HEK293 (cell line): ENCODE results near the gene ANO7.
A peak's percentile ranks its signal among the peaks of the same experiment; 100 is the strongest.

Experiments
- CTCF ChIA-PET: fragments of 350-600 bp; formaldehyde crosslinking; extraction: SDS; loops from one replicate; lab custom pipeline; 2021; ENCODE audit warnings: antibody characterized with exemption; lab: Yijun Ruan, JAX
- POLR2A ChIA-PET: fragments of 300-600 bp; formaldehyde crosslinking; extraction: SDS; loops from one replicate; lab custom pipeline; 2020; ENCODE audit warnings: antibody characterized with exemption, inconsistent platforms; lab: Yijun Ruan, JAX
- H3K27ac ChIP-seq: fragments of 200-500 bp; sonication (Bioruptor generic); 2 replicates; pipeline ENCODE4 v1.5.1; 2014; ENCODE audit warnings: low read depth, low read length, control low read depth, inconsistent platforms; ENCODE audit errors: extremely low read depth
- H3K36me3 ChIP-seq, 2 experiments: fragments of 200-500 bp in 1 of 2; sonication (Bioruptor generic) in 1 of 2; 1 replicate in 1 of 2; 2 replicates in 1 of 2; pipeline ENCODE4 v1.5.1; 2014 to 2017; ENCODE audit warnings: inconsistent platforms in 2 of 2, low read length in 2 of 2; ENCODE audit not compliant: control insufficient read depth in 2 of 2, insufficient read depth in 1 of 2
- H3K4me1 ChIP-seq: fragments of 200-500 bp; sonication (Bioruptor generic); 2 replicates; pipeline ENCODE4 v1.5.1; 2014; ENCODE audit warnings: mild to moderate bottlenecking, low read length, inconsistent platforms; ENCODE audit not compliant: control insufficient read depth, insufficient read depth
- H3K4me3 ChIP-seq: 2 replicates; pipeline ENCODE4 v1.5.1; 2011; ENCODE audit warnings: low read depth, mild to moderate bottlenecking, control low read depth, low read length, moderate library complexity
- H3K9me3 ChIP-seq: fragments of 200-500 bp; sonication (Bioruptor generic); 2 replicates; pipeline ENCODE4 v1.5.1; 2014; ENCODE audit warnings: low read depth, low read length, inconsistent platforms; ENCODE audit not compliant: control insufficient read depth, insufficient read depth
- EGR2 ChIP-seq: fragments of 450-650 bp; formaldehyde crosslinking; IDR thresholded peaks from 2 replicates; pipeline ENCODE4 v1.5.1; 2016; ENCODE audit warnings: low read depth, missing biosample characterization, missing genetic modification characterization
- GLIS1 ChIP-seq: fragments of 450-650 bp; formaldehyde crosslinking; IDR thresholded peaks from 2 replicates; pipeline ENCODE4 v1.5.1; 2016; ENCODE audit warnings: missing biosample characterization, missing genetic modification characterization
- MEIS1 ChIP-seq: sonication (generic); formaldehyde crosslinking; IDR thresholded peaks from 2 replicates; pipeline ENCODE4 v1.8.1; 2022; ENCODE audit warnings: missing genetic modification reagents, mild to moderate bottlenecking, borderline replicate concordance
- ZFHX2 ChIP-seq: fragments of 450-650 bp; formaldehyde crosslinking; conservative IDR thresholded peaks from 2 replicates; pipeline ENCODE4 v1.5.1; 2016; ENCODE audit warnings: missing biosample characterization, missing genetic modification characterization
- ZNF292 ChIP-seq: fragments of 450-650 bp; formaldehyde crosslinking; IDR thresholded peaks from 2 replicates; pipeline ENCODE4 v1.5.1; 2016; ENCODE audit warnings: low read depth, missing biosample characterization, missing genetic modification characterization, borderline replicate concordance
- ZNF544 ChIP-seq: fragments of 450-650 bp; formaldehyde crosslinking; IDR thresholded peaks from 2 replicates; pipeline ENCODE4 v1.5.0; 2017; ENCODE audit warnings: missing biosample characterization, missing genetic modification characterization
- ZNF768 ChIP-seq: fragments of 450-650 bp; formaldehyde crosslinking; IDR thresholded peaks from 2 replicates; pipeline ENCODE4 v1.5.1; 2018; ENCODE audit warnings: missing biosample characterization, mild to moderate bottlenecking, missing genetic modification characterization
- TF ChIP-seq, protein P1 (sequence below): fragments of 450-650 bp; formaldehyde crosslinking; IDR thresholded peaks from 2 replicates; pipeline ENCODE4; 2016; ENCODE audit warnings: missing biosample characterization, missing genetic modification characterization
- TF ChIP-seq, protein P2 (sequence below): fragments of 450-650 bp; formaldehyde crosslinking; IDR thresholded peaks from 2 replicates; pipeline ENCODE4 v1.5.1; 2016; ENCODE audit warnings: missing biosample characterization, missing genetic modification characterization, borderline replicate concordance
- TF ChIP-seq, protein P3 (sequence below): fragments of 450-650 bp; IDR thresholded peaks from 2 replicates; pipeline ENCODE4 v1.5.1; 2018; ENCODE audit warnings: missing biosample characterization, mild to moderate bottlenecking, missing genetic modification characterization
- TF ChIP-seq, protein P4 (sequence below): fragments of 450-650 bp; formaldehyde crosslinking; conservative IDR thresholded peaks from 2 replicates; pipeline ENCODE4 v1.5.1; 2016; ENCODE audit warnings: low read depth, missing biosample characterization, missing genetic modification characterization

The ANO7 gene

DNA sequence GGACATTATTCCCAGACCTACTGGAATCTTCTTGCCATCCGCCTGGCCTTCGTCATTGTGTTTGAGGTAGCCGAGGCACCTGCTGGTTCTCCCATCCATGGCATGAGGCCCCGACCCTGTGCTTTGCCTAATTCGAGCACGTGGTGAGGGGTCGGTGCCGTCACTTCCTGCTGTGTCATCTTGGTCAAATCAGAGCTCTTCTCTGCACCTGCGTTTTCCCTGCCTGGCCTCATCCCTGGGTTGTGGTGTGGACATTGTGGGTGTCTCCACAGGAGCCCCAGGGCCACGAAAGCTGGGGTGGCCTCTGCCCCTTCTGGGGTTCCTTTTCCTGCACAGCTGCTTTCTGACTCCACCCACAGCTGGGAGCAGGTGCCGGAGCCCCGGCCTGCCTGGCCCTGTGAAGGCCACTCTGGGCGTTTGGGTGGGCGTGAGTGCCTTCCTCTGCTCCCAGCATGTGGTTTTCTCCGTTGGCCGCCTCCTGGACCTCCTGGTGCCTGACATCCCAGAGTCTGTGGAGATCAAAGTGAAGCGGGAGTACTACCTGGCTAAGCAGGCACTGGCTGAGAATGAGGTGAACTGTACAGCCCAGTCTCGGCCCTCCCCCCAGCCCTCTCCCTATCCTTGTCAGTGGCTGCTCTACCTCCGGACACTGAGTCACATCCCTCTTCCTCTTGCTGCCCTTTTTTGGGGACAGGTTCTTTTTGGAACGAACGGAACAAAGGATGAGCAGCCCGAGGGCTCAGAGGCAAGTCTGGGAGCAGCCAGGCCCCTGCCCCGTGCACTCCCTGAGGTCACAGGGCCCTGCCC lies 34.9 kb downstream of the ANO7 start:
- peaks cover 0 to 33% of the 10 kb centered on the region in 2 experiments; a peak in 2 of 3 replicates for H3K36me3 ChIP-seq
- H3K4me1 ChIP-seq = no peaks in the 10 kb centered on the region
- H3K9me3 ChIP-seq = no peaks in the 10 kb centered on the region
- ChIA-PET CTCF (no interaction called here), POLR2A (no interaction called here)
- TF ChIP-seq, protein P1, sequence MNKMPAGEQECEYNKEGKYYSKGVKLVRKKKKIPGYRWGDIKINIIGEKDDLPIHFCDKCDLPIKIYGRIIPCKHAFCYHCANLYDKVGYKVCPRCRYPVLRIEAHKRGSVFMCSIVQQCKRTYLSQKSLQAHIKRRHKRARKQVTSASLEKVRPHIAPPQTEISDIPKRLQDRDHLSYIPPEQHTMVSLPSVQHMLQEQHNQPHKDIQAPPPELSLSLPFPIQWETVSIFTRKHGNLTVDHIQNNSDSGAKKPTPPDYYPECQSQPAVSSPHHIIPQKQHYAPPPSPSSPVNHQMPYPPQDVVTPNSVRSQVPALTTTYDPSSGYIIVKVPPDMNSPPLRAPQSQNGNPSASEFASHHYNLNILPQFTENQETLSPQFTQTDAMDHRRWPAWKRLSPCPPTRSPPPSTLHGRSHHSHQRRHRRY (tag by site-specific recombination) = no peak
- TF ChIP-seq EGR2 (peak; percentile 74; the same call in 1 of the 2 replicates), ZFHX2 (tag by site-specific recombination) (peak; percentile 71; the same call in 1 of the 2 replicates), GLIS1 (peak; percentile 46; the same call in 1 of the 2 replicates), ZNF768 (no peak), ZNF544 (tag by site-specific recombination) (no peak), ZNF292 (tag by site-specific recombination) (no peak), MEIS1 (CRISPR knock-in tag) (no peak)
- TF ChIP-seq, protein P2, sequence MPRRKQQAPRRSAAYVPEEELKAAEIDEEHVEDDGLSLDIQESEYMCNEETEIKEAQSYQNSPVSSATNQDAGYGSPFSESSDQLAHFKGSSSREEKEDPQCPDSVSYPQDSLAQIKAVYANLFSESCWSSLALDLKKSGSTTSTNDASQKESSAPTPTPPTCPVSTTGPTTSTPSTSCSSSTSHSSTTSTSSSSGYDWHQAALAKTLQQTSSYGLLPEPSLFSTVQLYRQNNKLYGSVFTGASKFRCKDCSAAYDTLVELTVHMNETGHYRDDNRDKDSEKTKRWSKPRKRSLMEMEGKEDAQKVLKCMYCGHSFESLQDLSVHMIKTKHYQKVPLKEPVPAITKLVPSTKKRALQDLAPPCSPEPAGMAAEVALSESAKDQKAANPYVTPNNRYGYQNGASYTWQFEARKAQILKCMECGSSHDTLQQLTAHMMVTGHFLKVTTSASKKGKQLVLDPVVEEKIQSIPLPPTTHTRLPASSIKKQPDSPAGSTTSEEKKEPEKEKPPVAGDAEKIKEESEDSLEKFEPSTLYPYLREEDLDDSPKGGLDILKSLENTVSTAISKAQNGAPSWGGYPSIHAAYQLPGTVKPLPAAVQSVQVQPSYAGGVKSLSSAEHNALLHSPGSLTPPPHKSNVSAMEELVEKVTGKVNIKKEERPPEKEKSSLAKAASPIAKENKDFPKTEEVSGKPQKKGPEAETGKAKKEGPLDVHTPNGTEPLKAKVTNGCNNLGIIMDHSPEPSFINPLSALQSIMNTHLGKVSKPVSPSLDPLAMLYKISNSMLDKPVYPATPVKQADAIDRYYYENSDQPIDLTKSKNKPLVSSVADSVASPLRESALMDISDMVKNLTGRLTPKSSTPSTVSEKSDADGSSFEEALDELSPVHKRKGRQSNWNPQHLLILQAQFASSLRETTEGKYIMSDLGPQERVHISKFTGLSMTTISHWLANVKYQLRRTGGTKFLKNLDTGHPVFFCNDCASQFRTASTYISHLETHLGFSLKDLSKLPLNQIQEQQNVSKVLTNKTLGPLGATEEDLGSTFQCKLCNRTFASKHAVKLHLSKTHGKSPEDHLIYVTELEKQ (tag by site-specific recombination) = no peak
- TF ChIP-seq, protein P3, sequence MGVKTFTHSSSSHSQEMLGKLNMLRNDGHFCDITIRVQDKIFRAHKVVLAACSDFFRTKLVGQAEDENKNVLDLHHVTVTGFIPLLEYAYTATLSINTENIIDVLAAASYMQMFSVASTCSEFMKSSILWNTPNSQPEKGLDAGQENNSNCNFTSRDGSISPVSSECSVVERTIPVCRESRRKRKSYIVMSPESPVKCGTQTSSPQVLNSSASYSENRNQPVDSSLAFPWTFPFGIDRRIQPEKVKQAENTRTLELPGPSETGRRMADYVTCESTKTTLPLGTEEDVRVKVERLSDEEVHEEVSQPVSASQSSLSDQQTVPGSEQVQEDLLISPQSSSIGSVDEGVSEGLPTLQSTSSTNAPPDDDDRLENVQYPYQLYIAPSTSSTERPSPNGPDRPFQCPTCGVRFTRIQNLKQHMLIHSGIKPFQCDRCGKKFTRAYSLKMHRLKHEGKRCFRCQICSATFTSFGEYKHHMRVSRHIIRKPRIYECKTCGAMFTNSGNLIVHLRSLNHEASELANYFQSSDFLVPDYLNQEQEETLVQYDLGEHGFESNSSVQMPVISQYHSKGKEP (tag by site-specific recombination) = no peak
- TF ChIP-seq, protein P4, sequence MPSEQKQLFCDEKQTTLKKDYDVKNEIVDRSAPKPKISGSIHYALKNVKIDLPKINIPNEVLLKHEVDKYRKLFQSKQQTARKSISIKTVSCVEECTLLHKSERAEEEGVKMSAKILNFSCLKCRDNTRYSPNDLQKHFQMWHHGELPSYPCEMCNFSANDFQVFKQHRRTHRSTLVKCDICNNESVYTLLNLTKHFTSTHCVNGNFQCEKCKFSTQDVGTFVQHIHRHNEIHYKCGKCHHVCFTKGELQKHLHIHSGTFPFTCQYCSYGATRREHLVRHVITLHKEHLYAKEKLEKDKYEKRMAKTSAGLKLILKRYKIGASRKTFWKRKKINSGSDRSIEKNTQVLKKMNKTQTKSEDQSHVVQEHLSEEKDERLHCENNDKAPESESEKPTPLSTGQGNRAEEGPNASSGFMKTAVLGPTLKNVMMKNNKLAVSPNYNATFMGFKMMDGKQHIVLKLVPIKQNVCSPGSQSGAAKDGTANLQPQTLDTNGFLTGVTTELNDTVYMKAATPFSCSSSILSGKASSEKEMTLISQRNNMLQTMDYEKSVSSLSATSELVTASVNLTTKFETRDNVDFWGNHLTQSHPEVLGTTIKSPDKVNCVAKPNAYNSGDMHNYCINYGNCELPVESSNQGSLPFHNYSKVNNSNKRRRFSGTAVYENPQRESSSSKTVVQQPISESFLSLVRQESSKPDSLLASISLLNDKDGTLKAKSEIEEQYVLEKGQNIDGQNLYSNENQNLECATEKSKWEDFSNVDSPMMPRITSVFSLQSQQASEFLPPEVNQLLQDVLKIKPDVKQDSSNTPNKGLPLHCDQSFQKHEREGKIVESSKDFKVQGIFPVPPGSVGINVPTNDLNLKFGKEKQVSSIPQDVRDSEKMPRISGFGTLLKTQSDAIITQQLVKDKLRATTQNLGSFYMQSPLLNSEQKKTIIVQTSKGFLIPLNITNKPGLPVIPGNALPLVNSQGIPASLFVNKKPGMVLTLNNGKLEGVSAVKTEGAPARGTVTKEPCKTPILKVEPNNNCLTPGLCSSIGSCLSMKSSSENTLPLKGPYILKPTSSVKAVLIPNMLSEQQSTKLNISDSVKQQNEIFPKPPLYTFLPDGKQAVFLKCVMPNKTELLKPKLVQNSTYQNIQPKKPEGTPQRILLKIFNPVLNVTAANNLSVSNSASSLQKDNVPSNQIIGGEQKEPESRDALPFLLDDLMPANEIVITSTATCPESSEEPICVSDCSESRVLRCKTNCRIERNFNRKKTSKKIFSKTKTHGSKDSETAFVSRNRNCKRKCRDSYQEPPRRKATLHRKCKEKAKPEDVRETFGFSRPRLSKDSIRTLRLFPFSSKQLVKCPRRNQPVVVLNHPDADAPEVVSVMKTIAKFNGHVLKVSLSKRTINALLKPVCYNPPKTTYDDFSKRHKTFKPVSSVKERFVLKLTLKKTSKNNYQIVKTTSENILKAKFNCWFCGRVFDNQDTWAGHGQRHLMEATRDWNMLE (tag by site-specific recombination) = no peak
- TF ChIP-seq, all 188 proteins: peak for 3
- Histone ChIP-seq H3K4me3 (no peak overlapping the region), H3K27ac (no peak overlapping the region)
